B cell (primary cell): Measurements from ENCODE around the gene PCDHGA9.

Experiments used
- CTCF ChIP-seq: fragments of 200-600 bp; IDR thresholded peaks from one replicate; pipeline ENCODE4 v1.8.0; 2022; ENCODE audit warnings: antibody characterized with exemption, mild to moderate bottlenecking
- EZH2 ChIP-seq: IDR thresholded peaks from 2 replicates; pipeline ENCODE4 v1.6.1; 2012; ENCODE audit warnings: borderline replicate concordance, low read depth, mild to moderate bottlenecking, moderate library complexity, low read length; ENCODE audit not compliant: insufficient read depth, poor library complexity, severe bottlenecking

- no peak for TF ChIP-seq CTCF
- TF ChIP-seq EZH2, result no peak
These were observed 45.6 kb upstream of the PCDHGA9 start for GRCh38 chr5:141356950-141357349.
